ENCODE results near the gene CITED1. TPM values are rescaled to one million over a fixed set of nuclear protein-coding genes. Genes with fewer than 3 reads are reported as not detected.

CITED1 gene
- total and polyA plus RNA-seq, 2 donors (not counting 3 experiments of a cell fraction or from before 2014, with no cell fraction given) = not detected

GRCh38 chrX:72309297-72310071 lies 3.8 kb upstream of the CITED1 start:
- intact Hi-C loops (cut with micrococcal nuclease) (no loop called here), dilution Hi-C loops (cut with MboI; ENCODE audit: extremely low pct_ligation_motif_present, low sequenced_read_pairs) (no loop called here)
- no peak overlapping the region for H3K27ac ChIP-seq (ENCODE audit: insufficient read depth, low read depth, low read length)
- H3K9ac ChIP-seq (replicated peaks; ENCODE audit: extremely low read depth, insufficient read depth, low read length) = no peak overlapping the region
- TF ChIP-seq GATA2 (IDR thresholded peaks at IDR 0.05; ENCODE audit: insufficient read depth, insufficient read length, low read depth, low read length) = no peak
- TF ChIP-seq JUN (IDR thresholded peaks at IDR 0.05; ENCODE audit: borderline replicate concordance, insufficient read depth, insufficient read length, low read depth) = no peak
- no peak for TF ChIP-seq FOS (IDR thresholded peaks at IDR 0.05; ENCODE audit: borderline replicate concordance, insufficient read depth, low read length)
- TF ChIP-seq, protein P1, sequence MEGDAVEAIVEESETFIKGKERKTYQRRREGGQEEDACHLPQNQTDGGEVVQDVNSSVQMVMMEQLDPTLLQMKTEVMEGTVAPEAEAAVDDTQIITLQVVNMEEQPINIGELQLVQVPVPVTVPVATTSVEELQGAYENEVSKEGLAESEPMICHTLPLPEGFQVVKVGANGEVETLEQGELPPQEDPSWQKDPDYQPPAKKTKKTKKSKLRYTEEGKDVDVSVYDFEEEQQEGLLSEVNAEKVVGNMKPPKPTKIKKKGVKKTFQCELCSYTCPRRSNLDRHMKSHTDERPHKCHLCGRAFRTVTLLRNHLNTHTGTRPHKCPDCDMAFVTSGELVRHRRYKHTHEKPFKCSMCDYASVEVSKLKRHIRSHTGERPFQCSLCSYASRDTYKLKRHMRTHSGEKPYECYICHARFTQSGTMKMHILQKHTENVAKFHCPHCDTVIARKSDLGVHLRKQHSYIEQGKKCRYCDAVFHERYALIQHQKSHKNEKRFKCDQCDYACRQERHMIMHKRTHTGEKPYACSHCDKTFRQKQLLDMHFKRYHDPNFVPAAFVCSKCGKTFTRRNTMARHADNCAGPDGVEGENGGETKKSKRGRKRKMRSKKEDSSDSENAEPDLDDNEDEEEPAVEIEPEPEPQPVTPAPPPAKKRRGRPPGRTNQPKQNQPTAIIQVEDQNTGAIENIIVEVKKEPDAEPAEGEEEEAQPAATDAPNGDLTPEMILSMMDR (IDR thresholded peaks at IDR 0.05; ENCODE audit: extremely low read depth in 1 of 2, insufficient read depth in 1 of 2, low read depth in 1 of 2, low read length in 2 of 2) = no peak
- TF ChIP-seq MYC (IDR thresholded peaks at IDR 0.05; ENCODE audit: low read depth, low read length) = no peak
- no peak for TF ChIP-seq POLR2AphosphoS5 (IDR thresholded peaks at IDR 0.05; ENCODE audit: insufficient read depth, low read depth, low read length)
- TF ChIP-seq POLR2A (IDR thresholded peaks at IDR 0.05; ENCODE audit: low read depth, low read length) = no peak
- no peak for TF ChIP-seq MAX (IDR thresholded peaks at IDR 0.05; ENCODE audit: insufficient read depth, insufficient read length)
- TF ChIP-seq EZH2 (IDR thresholded peaks at IDR 0.05; ENCODE audit: borderline replicate concordance, low read depth, low read length, severe bottlenecking) = no peak
- FAIRE-seq = peak; percentile 18
- ChIA-PET POLR2A (interaction anchor here (1.3 kb wide), 1 partner anchor 32 kb away, joined by 4 read pairs; the partner anchor contains the start of gene RPS4X), CTCF (interaction anchor here (1.3 to 1.4 kb wide), 3 partner anchors 12 to 231 kb away, joined by 3 to 8 read pairs (median 5); partner anchors contain the start of gene RPS4X)
- peak overlapping the region; percentile 60 for H3K4me2 ChIP-seq (ENCODE audit: insufficient read depth, low read length)
- H3K27me3 ChIP-seq (ENCODE audit: control insufficient read depth in 2 of 2, insufficient read depth in 2 of 2, low read length in 2 of 2) = peaks cover 22 to 42% of the 10 kb centered on the region in 2 experiments
- H2AFZ ChIP-seq (ENCODE audit: low read depth, low read length) = no peak overlapping the region
- DNase-seq (ENCODE audit: low read depth, low spot score) = no peak
- no peaks in the 10 kb centered on the region for H3K36me3 ChIP-seq (ENCODE audit: control insufficient read depth in 2 of 2, extremely low read depth in 1 of 2, insufficient read depth in 2 of 2, low read length in 2 of 2)
- peaks cover 22% of the 10 kb centered on the region for H3K4me1 ChIP-seq (ENCODE audit: control insufficient read depth, extremely low read depth, insufficient read depth, low read length)
- H3K9me3 ChIP-seq (replicated peaks; ENCODE audit: control insufficient read depth, insufficient read depth, low read length) = no peaks in the 10 kb centered on the region
- no peaks in the 10 kb centered on the region for H3K79me2 ChIP-seq (ENCODE audit: control insufficient read depth, insufficient read depth, low read length)
- no TSS peak for BruUV-seq (replicated peaks)
- peak overlapping the region in 1 of 3 experiments; percentile 21 for H3K4me3 ChIP-seq (replicated peaks in 1 of 3; ENCODE audit: insufficient read depth in 1 of 3, low read depth in 1 of 3, low read length in 3 of 3)
- H4K20me1 ChIP-seq (replicated peaks; ENCODE audit: control insufficient read depth, extremely low read depth, insufficient read depth, low read length) = no peaks in the 10 kb centered on the region
- no peaks in the 10 kb centered on the region for H3K9me1 ChIP-seq (replicated peaks; ENCODE audit: control insufficient read depth, extremely low read depth, insufficient read depth, low read length)
